Measurements from ENCODE around the gene TWIST2.

Gene TWIST2

GRCh38 chr2:238920601-238921001 lies 72.7 kb downstream of the TWIST2 start:
- Histone ChIP-seq H3K4me1 (no peaks in the 10 kb centered on the region), H3K4me3 (no peak overlapping the region), H3K27ac (no peak overlapping the region), H3K36me3 (no peaks in the 10 kb centered on the region), H3K9me3 (no peaks in the 10 kb centered on the region), H3K27me3 (peaks cover 0 to 4% of the 10 kb centered on the region in 2 donors)
- no peak for TF ChIP-seq CTCF (IDR thresholded peaks at IDR 0.05)
- intact Hi-C loops (cut with DNase I; ENCODE audit: low total_unique reads) = no loop called here
- peak in 1 of 2 donors; percentile 63 for DNase-seq

- no peaks in the 10 kb centered on the region for H3K36me3 ChIP-seq
- H3K27ac ChIP-seq = no peak overlapping the region
- no peak for DNase-seq
- H3K9me3 ChIP-seq = no peaks in the 10 kb centered on the region
- no peak overlapping the region for H3K4me3 ChIP-seq
- H3K27me3 ChIP-seq = peaks cover 0 to 4% of the 10 kb centered on the region in 2 donors
- intact Hi-C loops (cut with DNase I; ENCODE audit: low total_unique reads) = no loop called here
- TF ChIP-seq CTCF (IDR thresholded peaks at IDR 0.05) = no peak
- H3K4me1 ChIP-seq = no peaks in the 10 kb centered on the region
These were observed 73.4 kb downstream of the TWIST2 start for GRCh38 chr2:238921259-238921658.

DNA sequence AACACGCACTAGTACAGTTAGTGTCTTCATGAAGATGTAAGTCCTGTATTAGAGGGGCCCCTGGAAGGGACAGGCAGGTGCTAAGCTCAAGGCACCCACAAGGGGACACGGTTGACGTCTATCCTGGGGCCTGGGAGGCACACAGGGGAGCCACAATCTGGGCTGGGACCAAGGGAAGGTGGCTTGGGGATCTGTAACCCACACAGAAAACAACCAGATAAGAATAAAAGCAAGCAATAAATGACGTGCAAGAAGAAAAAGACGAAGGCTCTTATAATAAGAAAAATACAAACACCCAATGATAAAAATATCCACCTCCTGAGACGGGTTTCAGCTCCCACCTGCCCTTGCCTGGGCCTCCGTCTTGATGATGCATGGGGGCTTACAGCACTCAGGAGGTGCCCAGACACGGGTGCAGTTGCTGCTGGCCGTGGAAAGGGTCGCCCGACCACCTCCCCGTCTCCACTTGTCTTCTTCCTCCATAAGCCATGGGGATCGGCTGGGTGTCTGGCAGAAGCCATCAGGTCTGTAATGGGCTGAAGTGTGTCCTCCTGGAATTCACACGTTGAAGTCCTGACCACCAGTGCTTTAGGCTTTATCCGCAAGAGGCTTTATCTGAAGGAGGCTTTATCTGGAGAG lies 73.9 kb downstream of the TWIST2 start:
- Histone ChIP-seq H3K27me3 (peaks cover 0 to 4% of the 10 kb centered on the region in 2 donors), H3K9me3 (no peaks in the 10 kb centered on the region), H3K36me3 (no peaks in the 10 kb centered on the region), H3K27ac (no peak overlapping the region), H3K4me3 (no peak overlapping the region), H3K4me1 (no peaks in the 10 kb centered on the region)
- intact Hi-C loops (cut with DNase I; ENCODE audit: low total_unique reads) = no loop called here
- no peak for TF ChIP-seq CTCF (IDR thresholded peaks at IDR 0.05)
- DNase-seq = peak in 1 of 2 donors; percentile 55

DNA sequence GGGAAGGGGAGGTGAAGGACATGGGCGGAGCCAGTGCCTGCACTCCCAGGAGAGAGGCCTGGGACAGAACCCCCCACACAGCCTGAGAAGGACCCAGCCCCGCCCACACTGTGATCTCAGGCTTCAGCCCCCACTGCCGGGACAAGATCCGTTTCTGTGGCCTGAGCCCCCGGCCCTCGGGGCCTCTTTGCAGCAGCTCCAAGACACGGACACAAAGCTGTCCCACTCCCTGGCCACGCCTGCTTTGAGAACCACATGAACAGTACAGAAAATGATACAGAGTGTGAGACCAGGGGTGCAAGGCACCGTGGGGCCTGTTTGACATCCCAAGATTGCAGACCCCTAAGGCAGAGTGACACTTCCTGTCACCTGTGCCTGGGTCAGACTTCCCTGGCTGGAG lies 74.5 kb downstream of the TWIST2 start:
- TF ChIP-seq CTCF (IDR thresholded peaks at IDR 0.05) = no peak
- no peaks in the 10 kb centered on the region for H3K9me3 ChIP-seq
- peaks cover 0 to 4% of the 10 kb centered on the region in 2 donors for H3K27me3 ChIP-seq
- no peaks in the 10 kb centered on the region for H3K4me1 ChIP-seq
- no peak overlapping the region for H3K4me3 ChIP-seq
- no peaks in the 10 kb centered on the region for H3K36me3 ChIP-seq
- intact Hi-C loops (cut with DNase I; ENCODE audit: low total_unique reads) = no loop called here
- no peak overlapping the region for H3K27ac ChIP-seq
- DNase-seq = peak in 1 of 2 donors; percentile 62

GRCh38 chr2:238924032-238924431 lies 76.1 kb downstream of the TWIST2 start:
- Histone ChIP-seq H3K4me3 (no peak overlapping the region), H3K27ac (no peak overlapping the region), H3K27me3 (peaks cover 0 to 4% of the 10 kb centered on the region in 2 donors), H3K36me3 (no peaks in the 10 kb centered on the region), H3K9me3 (no peaks in the 10 kb centered on the region), H3K4me1 (peaks cover 0 to 7% (median 0%) of the 10 kb centered on the region in 4 donors)
- TF ChIP-seq CTCF (IDR thresholded peaks at IDR 0.05) = no peak
- intact Hi-C loops (cut with DNase I; ENCODE audit: low total_unique reads) = no loop called here
- no peak for DNase-seq
